ENCODE measurements around the gene LMO3. TPM values are rescaled to one million over a fixed set of nuclear protein-coding genes. Genes with fewer than 3 reads are reported as not detected.
A peak's percentile ranks its signal among the peaks of the same experiment; 100 is the strongest.

LMO3 gene
- total and polyA plus RNA-seq, 2 of the 4 experiments (the other 2 are of a cell fraction): 0.54 to 0.84 TPM

GRCh38 chr12:16594797-16595196 is 11.2 kb downstream of the LMO3 start:
- no peak overlapping the region for H2BK5ac ChIP-seq (ENCODE audit: low read depth, low read length, poor library complexity, severe bottlenecking)
- ChIA-PET POLR2A (ENCODE audit: unreplicated experiment) (no interaction called here), CTCF (no interaction called here)
- BruUV-seq (replicated peaks): no TSS peak
- no peak overlapping the region for H3K4me2 ChIP-seq (ENCODE audit: low read depth, low read length)
- H2AK5ac ChIP-seq (ENCODE audit: low read depth, low read length): no peak overlapping the region
- no peak overlapping the region for H3K4ac ChIP-seq (ENCODE audit: low read depth, low read length)
- H2AK9ac ChIP-seq (replicated peaks; ENCODE audit: low read depth, low read length, poor library complexity): no peak overlapping the region
- no peak overlapping the region for H3K9ac ChIP-seq (ENCODE audit: low read depth, low read length)
- no peak overlapping the region for H4K91ac ChIP-seq (ENCODE audit: insufficient read depth, low read depth, low read length)
- no peaks in the 10 kb centered on the region for H3K9me1 ChIP-seq (ENCODE audit: insufficient read depth, low read length)
- no peak overlapping the region for H3K56ac ChIP-seq (ENCODE audit: extremely low read depth, insufficient read depth, low read length)
- no peak overlapping the region for H3K4me3 ChIP-seq (ENCODE audit: insufficient read depth, low read depth, low read length)
- H2BK120ac ChIP-seq (ENCODE audit: low read depth, low read length): no peak overlapping the region
- in situ Hi-C loops (cut with MboI; ENCODE audit: low sequenced_read_pairs): no loop called here
- H3K27ac ChIP-seq (ENCODE audit: insufficient read depth, low read length): no peak overlapping the region
- H3K9me3 ChIP-seq (ENCODE audit: control insufficient read depth, insufficient read depth, low read length): no peaks in the 10 kb centered on the region
- H3K23ac ChIP-seq (ENCODE audit: low read depth, low read length): no peak overlapping the region
- H4K20me1 ChIP-seq (ENCODE audit: insufficient read depth, low read length): no peaks in the 10 kb centered on the region
- intact Hi-C loops (cut with micrococcal nuclease): no loop called here
- H2AFZ ChIP-seq (replicated peaks; ENCODE audit: low read length, poor library complexity): no peak overlapping the region
- DNase-seq (no peak), ATAC-seq (ENCODE audit: low read depth) (no peak)
- dilution Hi-C loops (cut with HindIII; ENCODE audit: low sequenced_read_pairs, unreplicated experiment): no loop called here
- no peak overlapping the region for H2BK20ac ChIP-seq (ENCODE audit: low read depth, low read length)
- no peak overlapping the region for H4K5ac ChIP-seq (ENCODE audit: low read depth, low read length)
- no peaks in the 10 kb centered on the region for H3K27me3 ChIP-seq (ENCODE audit: control insufficient read depth, insufficient read depth, low read length)
- H3K14ac ChIP-seq (replicated peaks; ENCODE audit: low read depth, low read length): no peak overlapping the region
- no peaks in the 10 kb centered on the region for H3K79me1 ChIP-seq (ENCODE audit: low read depth in 1 of 2, low read length in 2 of 2)
- H3K36me3 ChIP-seq (ENCODE audit: control insufficient read depth, insufficient read depth, low read length): no peaks in the 10 kb centered on the region
- H3K18ac ChIP-seq (ENCODE audit: low read depth, low read length): no peak overlapping the region
- H2BK15ac ChIP-seq (ENCODE audit: low read depth, low read length): no peak overlapping the region
- H3K4me1 ChIP-seq (ENCODE audit: control insufficient read depth, insufficient read depth, low read length): no peaks in the 10 kb centered on the region
- TF ChIP-seq MXI1 (IDR thresholded peaks at IDR 0.05; ENCODE audit: borderline replicate concordance, low read depth, low read length): no peak
- peak; percentile 70 for TF ChIP-seq MAFK (IDR thresholded peaks at IDR 0.05; ENCODE audit: low read depth, low read length)
- H4K8ac ChIP-seq (ENCODE audit: low read depth in 2 of 2, low read length in 2 of 2): no peak overlapping the region
